Glutamatergic neuron (in vitro differentiated cells): ENCODE results near the gene DCDC2C. TPM values are rescaled to one million over a fixed set of nuclear protein-coding genes. Genes with fewer than 3 reads are reported as not detected.

Source experiments
- DNase-seq: peaks from one replicate; pipeline ENCODE4 v3.0.0; 2022
- H3K27ac Mint-ChIP-seq: one replicate; pipeline ENCODE4 v1.8.0; 2020; ENCODE audit warnings: mild to moderate bottlenecking, mixed read lengths, inconsistent platforms; ENCODE audit not compliant: unreplicated experiment
- H3K27me3 Mint-ChIP-seq: one replicate; pipeline ENCODE4 v1.8.0; 2020; ENCODE audit warnings: mild to moderate bottlenecking, moderate library complexity, mixed read lengths, inconsistent platforms; ENCODE audit not compliant: unreplicated experiment
- H3K36me3 Mint-ChIP-seq: one replicate; pipeline ENCODE4 v1.8.0; 2020; ENCODE audit warnings: mild to moderate bottlenecking, mixed read lengths, inconsistent platforms; ENCODE audit not compliant: unreplicated experiment
- H3K4me1 Mint-ChIP-seq: one replicate; pipeline ENCODE4 v1.8.0; 2020; ENCODE audit warnings: mild to moderate bottlenecking, low read depth, mixed read lengths, inconsistent platforms; ENCODE audit not compliant: unreplicated experiment
- H3K4me3 Mint-ChIP-seq: one replicate; pipeline ENCODE4 v1.8.0; 2020; ENCODE audit warnings: mild to moderate bottlenecking, mixed read lengths, inconsistent platforms; ENCODE audit not compliant: unreplicated experiment
- H3K9me3 Mint-ChIP-seq: one replicate; pipeline ENCODE4 v1.8.0; 2020; ENCODE audit warnings: mild to moderate bottlenecking, moderate library complexity, mixed read lengths, inconsistent platforms; ENCODE audit not compliant: unreplicated experiment
- CTCF ChIP-seq: fragments of 200-600 bp; sonication (generic); IDR thresholded peaks from one replicate; pipeline ENCODE4 v1.5.0; 2021; ENCODE audit not compliant: partially characterized antibody, unreplicated experiment
- total RNA-seq: library from RNA; stranded (reverse); fragmentation: NEBNext Ultra II Directional; extraction: Animal tissue kit (Norgen Biotek cat#: 25700); gene quantifications from one replicate; pipeline ENCODE4 v1.2.1, GENCODE V29; 2021; ENCODE audit not compliant: unreplicated experiment

DCDC2C gene
- total RNA-seq, 1 donor from 2014 or later, result not detected

DNA sequence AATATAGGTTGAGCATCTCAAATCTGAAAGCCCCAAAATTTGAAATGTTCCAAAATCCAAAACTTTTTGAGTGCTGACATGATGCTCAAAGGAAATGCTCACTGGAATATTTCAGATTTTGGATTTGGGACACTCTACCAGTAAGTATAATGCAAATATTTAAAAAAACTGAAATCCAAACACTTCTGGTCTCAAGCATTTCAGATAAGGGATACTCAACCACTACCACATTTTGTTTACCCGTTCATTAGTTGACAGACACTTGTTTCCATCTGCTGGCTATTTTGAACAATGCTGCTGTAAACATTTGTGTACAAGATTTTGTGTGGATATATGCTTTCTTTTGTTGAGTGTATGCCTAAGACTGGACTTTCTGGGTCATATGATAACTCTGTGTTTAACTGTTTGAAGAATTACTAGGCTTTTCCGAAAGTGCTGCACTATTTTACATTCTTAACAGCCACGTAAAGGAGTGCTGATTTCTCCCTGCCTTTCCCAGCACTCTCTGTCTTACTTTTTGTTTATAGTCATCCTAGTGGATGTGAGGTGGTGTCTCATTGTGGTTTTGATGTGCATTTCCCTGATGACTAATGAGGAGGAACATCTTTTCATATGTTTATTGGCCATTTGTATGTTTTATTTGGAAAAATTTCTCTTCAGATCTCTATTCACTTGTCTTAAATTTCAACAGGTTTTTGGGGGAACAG is 19.5 kb upstream of the DCDC2C start:
- no peak for DNase-seq
- H3K36me3 Mint-ChIP-seq, result peaks cover 8% of the 10 kb centered on the region
- H3K4me1 Mint-ChIP-seq, result no peaks in the 10 kb centered on the region
- H3K27ac Mint-ChIP-seq, result no peak overlapping the region
- H3K4me3 Mint-ChIP-seq, result no peak overlapping the region
- H3K27me3 Mint-ChIP-seq, result no peaks in the 10 kb centered on the region
- no peak for TF ChIP-seq CTCF
- H3K9me3 Mint-ChIP-seq, result no peaks in the 10 kb centered on the region

GRCh38 chr2:3689998-3690748 is 13.2 kb upstream of the DCDC2C start:
- no peaks in the 10 kb centered on the region for H3K27me3 Mint-ChIP-seq
- peaks cover 5% of the 10 kb centered on the region for H3K9me3 Mint-ChIP-seq
- H3K36me3 Mint-ChIP-seq, result peaks cover 6% of the 10 kb centered on the region
- no peak for DNase-seq
- no peak overlapping the region for H3K27ac Mint-ChIP-seq
- TF ChIP-seq CTCF, result no peak
- H3K4me1 Mint-ChIP-seq, result no peaks in the 10 kb centered on the region
- no peak overlapping the region for H3K4me3 Mint-ChIP-seq

- Mint-ChIP-seq H3K4me3 (no peak overlapping the region), H3K36me3 (peaks cover 5% of the 10 kb centered on the region), H3K4me1 (no peaks in the 10 kb centered on the region), H3K9me3 (peaks cover 5% of the 10 kb centered on the region), H3K27ac (no peak overlapping the region), H3K27me3 (no peaks in the 10 kb centered on the region)
- TF ChIP-seq CTCF, result no peak
- DNase-seq, result no peak
Observed at GRCh38 chr2:3692375-3692774, 11.0 kb upstream of the DCDC2C start.

DNA sequence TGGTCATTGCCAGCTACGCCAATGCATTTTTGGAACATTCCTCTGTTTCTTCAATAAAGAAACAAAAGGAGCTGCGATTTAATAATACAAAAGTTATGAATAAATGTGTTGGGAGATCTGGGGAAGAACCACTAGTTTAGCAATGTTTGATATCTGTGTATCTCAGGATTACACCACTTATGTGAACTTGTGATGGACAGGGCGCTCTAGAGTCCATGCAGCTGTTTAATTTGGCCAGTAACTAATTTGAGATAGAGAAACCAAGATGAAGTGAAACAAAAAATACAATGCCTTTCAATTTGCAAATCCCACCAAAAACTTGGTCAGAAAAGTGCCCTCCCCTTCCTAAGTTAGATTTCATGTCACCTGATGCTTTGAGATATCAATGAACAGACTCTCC is 6.8 kb upstream of the DCDC2C start:
- H3K27ac Mint-ChIP-seq, result no peak overlapping the region
- no peaks in the 10 kb centered on the region for H3K9me3 Mint-ChIP-seq
- no peaks in the 10 kb centered on the region for H3K27me3 Mint-ChIP-seq
- H3K4me3 Mint-ChIP-seq, result no peak overlapping the region
- no peak for TF ChIP-seq CTCF
- no peaks in the 10 kb centered on the region for H3K36me3 Mint-ChIP-seq
- no peak for DNase-seq
- no peaks in the 10 kb centered on the region for H3K4me1 Mint-ChIP-seq

DNA sequence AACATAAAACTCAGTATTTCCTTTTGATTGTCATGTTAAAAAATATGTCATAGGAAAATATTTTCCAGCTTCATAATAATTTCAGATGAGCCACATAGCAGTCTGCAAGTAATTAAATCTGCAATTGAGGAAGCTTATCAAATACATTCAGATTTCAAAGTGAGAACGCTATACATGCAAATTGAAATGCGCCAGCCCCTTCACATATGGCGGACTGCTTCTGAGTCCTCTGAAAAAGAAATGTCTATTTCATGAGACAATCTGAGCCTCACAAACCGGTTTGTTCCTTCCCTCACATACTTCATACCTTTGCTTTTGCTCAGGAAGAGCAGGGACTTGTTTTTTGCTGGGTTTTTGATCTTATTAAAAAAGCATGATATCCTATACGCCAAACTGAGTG is 2.3 kb upstream of the DCDC2C start:
- DNase-seq, result no peak
- H3K4me3 Mint-ChIP-seq, result no peak overlapping the region
- H3K9me3 Mint-ChIP-seq, result peaks cover 5% of the 10 kb centered on the region
- H3K36me3 Mint-ChIP-seq, result peaks cover 14% of the 10 kb centered on the region
- no peak for TF ChIP-seq CTCF
- peaks cover 13% of the 10 kb centered on the region for H3K27me3 Mint-ChIP-seq
- H3K4me1 Mint-ChIP-seq, result peaks cover 5% of the 10 kb centered on the region
- H3K27ac Mint-ChIP-seq, result no peak overlapping the region
